PC-9 (cell line): ENCODE results near the gene HNRNPUL2.

Source experiments
- CTCF ChIP-seq: fragments of 200-600 bp; sonication (generic); conservative IDR thresholded peaks from 2 replicates; pipeline ENCODE4 v1.6.1; 2017; ENCODE audit warnings: mixed run types, antibody characterized with exemption, mild to moderate bottlenecking, moderate library complexity
- EZH2 ChIP-seq: fragments of 200-600 bp; sonication (generic); IDR thresholded peaks from 2 replicates; pipeline ENCODE4 v1.8.0; 2017; ENCODE audit warnings: antibody characterized with exemption, low read depth

GRCh38 chr11:62712276-62712812 lies 14.9 kb downstream of the HNRNPUL2 start:
- no peak for TF ChIP-seq CTCF
- no peak for TF ChIP-seq EZH2
